Brain microvascular endothelial cell (primary cell): ENCODE data around the gene CDK14.
A peak's percentile ranks its signal among the peaks of the same experiment; 100 is the strongest.

ENCODE experiments used
- DNase-seq: peaks from one replicate; pipeline ENCODE4 v3.0.0-alpha.2; 2020
- H3K27ac ChIP-seq: fragments of 250-450 bp; sonication (Bioruptor Pico); 2 replicates; pipeline ENCODE4 v1.5.1; 2020; ENCODE audit warnings: mild to moderate bottlenecking, moderate library complexity
- H3K27me3 ChIP-seq: fragments of 250-450 bp; sonication (Bioruptor Pico); replicated peaks from 2 replicates; pipeline ENCODE4 v1.5.1; 2020; ENCODE audit warnings: mild to moderate bottlenecking
- H3K36me3 ChIP-seq: fragments of 250-450 bp; sonication (Bioruptor Pico); replicated peaks from 2 replicates; pipeline ENCODE4 v1.5.1; 2020; ENCODE audit warnings: mild to moderate bottlenecking
- H3K4me3 ChIP-seq: 2 replicates; pipeline ENCODE4 v1.5.1; 2011; ENCODE audit warnings: low read depth, mild to moderate bottlenecking, control low read depth, low read length, moderate library complexity
- in situ Hi-C: cut with HindIII; loops from 2 replicates; pipeline ENCODE4 v1.10.0; 2017; ENCODE audit warnings: low sequenced_read_pairs, low pct_ligation_motif_present
- TF ChIP-seq, protein P1 (sequence below): IDR thresholded peaks from 2 replicates; pipeline ENCODE4 v1.5.1; 2011; ENCODE audit warnings: low read depth, mild to moderate bottlenecking, moderate library complexity, low read length, control low read depth, inconsistent platforms; ENCODE audit errors: missing control alignments

CDK14 gene

GRCh38 chr7:90595801-90596670 lies at the start of gene CDK14:
CDK14 (plus strand) TSS chr7:90596321; CDS start chr7:90596628, 307 bp downstream.
- Histone ChIP-seq H3K36me3 (no peaks in the 10 kb centered on the region), H3K4me3 (peak within 1 kb of the TSS; percentile 64), H3K27ac (peak within 1 kb of the TSS; percentile 56), H3K27me3 (no peaks in the 10 kb centered on the region)
- TF ChIP-seq, protein P1, sequence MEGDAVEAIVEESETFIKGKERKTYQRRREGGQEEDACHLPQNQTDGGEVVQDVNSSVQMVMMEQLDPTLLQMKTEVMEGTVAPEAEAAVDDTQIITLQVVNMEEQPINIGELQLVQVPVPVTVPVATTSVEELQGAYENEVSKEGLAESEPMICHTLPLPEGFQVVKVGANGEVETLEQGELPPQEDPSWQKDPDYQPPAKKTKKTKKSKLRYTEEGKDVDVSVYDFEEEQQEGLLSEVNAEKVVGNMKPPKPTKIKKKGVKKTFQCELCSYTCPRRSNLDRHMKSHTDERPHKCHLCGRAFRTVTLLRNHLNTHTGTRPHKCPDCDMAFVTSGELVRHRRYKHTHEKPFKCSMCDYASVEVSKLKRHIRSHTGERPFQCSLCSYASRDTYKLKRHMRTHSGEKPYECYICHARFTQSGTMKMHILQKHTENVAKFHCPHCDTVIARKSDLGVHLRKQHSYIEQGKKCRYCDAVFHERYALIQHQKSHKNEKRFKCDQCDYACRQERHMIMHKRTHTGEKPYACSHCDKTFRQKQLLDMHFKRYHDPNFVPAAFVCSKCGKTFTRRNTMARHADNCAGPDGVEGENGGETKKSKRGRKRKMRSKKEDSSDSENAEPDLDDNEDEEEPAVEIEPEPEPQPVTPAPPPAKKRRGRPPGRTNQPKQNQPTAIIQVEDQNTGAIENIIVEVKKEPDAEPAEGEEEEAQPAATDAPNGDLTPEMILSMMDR = peak; percentile 63
- in situ Hi-C loops = no loop called here
- peak; percentile 56 for DNase-seq

DNA sequence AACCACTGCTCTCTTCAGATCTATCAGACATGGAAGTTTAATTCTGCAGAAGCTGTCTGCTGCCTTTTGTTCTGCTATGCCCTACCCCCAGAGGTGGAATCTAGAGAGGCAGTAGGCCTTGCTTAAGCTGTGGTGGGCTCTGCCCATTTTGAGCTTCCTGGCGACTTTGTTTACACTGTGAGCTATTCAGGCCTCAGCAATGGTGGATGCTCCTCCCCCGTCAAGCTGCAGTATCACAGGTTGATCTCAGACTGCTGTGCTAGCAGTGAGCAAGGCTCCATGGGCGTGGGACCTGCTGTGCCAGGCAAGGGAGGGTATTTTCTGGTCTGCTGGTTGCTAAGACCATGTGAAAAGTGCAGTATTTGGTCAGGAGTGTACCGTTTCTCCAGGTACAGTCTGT lies 45.1 kb upstream of the CDK14 start:
- no peak for DNase-seq

GRCh38 chr7:90552521-90552920 lies 43.6 kb upstream of the CDK14 start:
- TF ChIP-seq, protein P1 = no peak
- in situ Hi-C loops = no loop called here
- Histone ChIP-seq H3K4me3 (no peak overlapping the region), H3K36me3 (no peaks in the 10 kb centered on the region), H3K27ac (no peak overlapping the region), H3K27me3 (no peaks in the 10 kb centered on the region)
- DNase-seq = no peak

More for the DNA sequence above, 45.1 kb upstream of the CDK14 start:
- TF ChIP-seq, protein P1 = no peak
- no peaks in the 10 kb centered on the region for H3K27me3 ChIP-seq
- no peak overlapping the region for H3K27ac ChIP-seq
- in situ Hi-C loops = no loop called here
- H3K36me3 ChIP-seq = no peaks in the 10 kb centered on the region
- H3K4me3 ChIP-seq = no peak overlapping the region

DNA sequence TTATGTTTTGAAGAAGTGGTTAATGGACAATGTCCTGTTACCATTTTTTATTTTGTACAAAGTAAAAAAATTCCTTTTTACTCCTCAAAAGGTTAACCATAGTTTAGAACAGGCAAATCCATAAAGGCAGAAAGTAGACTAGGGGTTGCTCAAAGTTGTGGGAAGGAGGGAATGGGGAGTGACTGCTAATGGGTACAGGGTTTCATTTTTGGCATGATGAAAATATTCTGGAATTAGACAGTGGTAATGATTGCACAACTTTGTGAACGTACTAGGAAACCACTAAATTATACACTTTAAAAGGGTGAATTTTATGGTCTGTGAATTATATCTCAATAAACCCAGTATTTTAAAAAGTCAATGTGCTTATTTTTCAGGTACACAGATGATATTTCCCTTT lies 35.4 kb upstream of the CDK14 start:
- H3K36me3 ChIP-seq = no peaks in the 10 kb centered on the region
- TF ChIP-seq, protein P1 = no peak
- no peaks in the 10 kb centered on the region for H3K27me3 ChIP-seq
- H3K4me3 ChIP-seq = no peak overlapping the region
- H3K27ac ChIP-seq = no peak overlapping the region
- in situ Hi-C loops = no loop called here
- no peak for DNase-seq

DNA sequence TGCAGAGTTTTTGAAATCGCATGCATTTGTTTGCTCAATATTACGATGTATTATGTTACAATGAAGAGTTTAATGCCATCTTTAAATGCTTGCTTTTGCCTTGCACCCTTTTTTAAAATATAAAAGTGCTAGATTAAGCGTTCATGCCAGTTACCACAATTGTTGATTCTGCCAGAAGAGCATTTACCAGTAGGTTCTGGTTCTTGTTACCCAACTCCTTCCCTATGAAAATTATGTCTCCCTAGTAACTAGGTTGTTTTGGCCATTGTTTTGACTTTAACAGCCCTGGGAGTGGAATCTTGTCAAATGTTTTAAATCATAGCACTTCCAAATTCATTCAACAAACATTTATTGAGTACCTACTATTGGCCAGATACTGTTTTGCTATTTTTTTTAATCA lies 32.8 kb upstream of the CDK14 start:
- no peak overlapping the region for H3K27ac ChIP-seq
- H3K4me3 ChIP-seq = no peak overlapping the region
- no peak for DNase-seq
- TF ChIP-seq, protein P1 = no peak
- H3K36me3 ChIP-seq = no peaks in the 10 kb centered on the region
- H3K27me3 ChIP-seq = no peaks in the 10 kb centered on the region
- in situ Hi-C loops = no loop called here
